Endodermal cell (in vitro differentiated cells): ENCODE results near the gene SAMD11. TPM values are rescaled to one million over a fixed set of nuclear protein-coding genes. Genes with fewer than 3 reads are reported as not detected.

Source experiments
- DNase-seq: peaks from one replicate; pipeline ENCODE4 v3.0.0-alpha.2; 2017
- H3K27ac ChIP-seq: 2 replicates; pipeline ENCODE4 v1.5.1; 2013; ENCODE audit warnings: mild to moderate bottlenecking, low read depth, low read length, moderate library complexity
- H3K27me3 ChIP-seq: 2 replicates; pipeline ENCODE4 v1.6.1; 2013; ENCODE audit warnings: mild to moderate bottlenecking, low read length, moderate library complexity; ENCODE audit not compliant: insufficient read depth, control insufficient read depth, poor library complexity, severe bottlenecking
- H3K36me3 ChIP-seq: 2 replicates; pipeline ENCODE4 v1.7.0; 2013; ENCODE audit warnings: mild to moderate bottlenecking, low read length, moderate library complexity; ENCODE audit not compliant: control insufficient read depth, insufficient read depth
- H3K4me1 ChIP-seq: one replicate; pipeline ENCODE4 v1.7.0; 2013; ENCODE audit warnings: low read length; ENCODE audit not compliant: control insufficient read depth, insufficient read depth
- H3K4me3 ChIP-seq: 2 replicates; pipeline ENCODE4 v1.5.1; 2013; ENCODE audit warnings: mild to moderate bottlenecking, low read length, moderate library complexity
- H3K9ac ChIP-seq: 2 replicates; pipeline ENCODE4 v1.6.1; 2013; ENCODE audit warnings: mild to moderate bottlenecking, low read length, moderate library complexity; ENCODE audit not compliant: poor library complexity, severe bottlenecking; ENCODE audit errors: extremely low read depth
- H3K9me3 ChIP-seq: 2 replicates; pipeline ENCODE4 v1.6.1; 2013; ENCODE audit warnings: mild to moderate bottlenecking, low read length, moderate library complexity; ENCODE audit not compliant: control insufficient read depth
- H3K27ac Mint-ChIP-seq: 2 replicates; pipeline ENCODE4 v1.8.0; 2020; ENCODE audit warnings: mixed read lengths
- H3K27me3 Mint-ChIP-seq: 2 replicates; pipeline ENCODE4 v1.8.0; 2021; ENCODE audit warnings: mild to moderate bottlenecking, mixed read lengths; ENCODE audit not compliant: insufficient read depth
- H3K36me3 Mint-ChIP-seq: 2 replicates; pipeline ENCODE4 v1.8.0; 2020; ENCODE audit warnings: low read depth, mixed read lengths
- H3K4me1 Mint-ChIP-seq: 2 replicates; pipeline ENCODE4 v1.8.0; 2020; ENCODE audit warnings: mixed read lengths
- H3K4me3 Mint-ChIP-seq: 2 replicates; pipeline ENCODE4 v1.8.0; 2020; ENCODE audit warnings: mild to moderate bottlenecking, moderate library complexity, mixed read lengths
- H3K9me3 Mint-ChIP-seq: 2 replicates; pipeline ENCODE4 v1.8.0; 2020; ENCODE audit warnings: mild to moderate bottlenecking, mixed read lengths
- CTCF ChIP-seq: fragments of 200-600 bp; sonication (generic); conservative IDR thresholded peaks from 2 replicates; pipeline ENCODE4 v1.5.0; 2021; ENCODE audit warnings: antibody characterized with exemption, mild to moderate bottlenecking
- WGBS, 2 experiments: methylation state at CpG; one replicate each; pipeline versions ENCODE4 v1.1.5 to v1.1.7; 2013; ENCODE audit warnings: missing lambda C conversion rate in 2 of 2, mixed read lengths in 1 of 2; ENCODE audit not compliant: insufficient coverage in 1 of 2, insufficient read length in 1 of 2; 5-methylcytosine and 5-hydroxymethylcytosine counted together
- total RNA-seq, 2 donors: library from RNA; stranded (reverse); fragmentation: NEBNext Ultra II Directional in 1 of 2; extraction: Animal tissue kit (Norgen Biotek cat#: 25700) in 1 of 2; gene quantifications; 2 replicates in 1 of 2; 3 replicates in 1 of 2; pipeline ENCODE4 v1.2.1, GENCODE V29; 2021

Gene SAMD11
- total RNA-seq, 2 donors from 2014 or later = 152 to 156 TPM

GRCh38 chr1:918843-919242 lies 4.9 kb upstream of the SAMD11 start:
- no peaks in the 10 kb centered on the region for H3K9me3 ChIP-seq
- H3K36me3 ChIP-seq = no peaks in the 10 kb centered on the region
- H3K27me3 ChIP-seq = peaks cover 73% of the 10 kb centered on the region
- Mint-ChIP-seq H3K27ac (no peak overlapping the region), H3K4me3 (no peak overlapping the region), H3K4me1 (peaks cover 15% of the 10 kb centered on the region), H3K27me3 (peaks cover 84% of the 10 kb centered on the region), H3K9me3 (no peaks in the 10 kb centered on the region), H3K36me3 (peaks cover 12% of the 10 kb centered on the region)
- TF ChIP-seq CTCF = no peak
- no peak overlapping the region for H3K4me3 ChIP-seq
- no peak for DNase-seq
- H3K9ac ChIP-seq = no peak overlapping the region
- 86% methylated on average over 2 to 6 of the region's 6 CpGs for WGBS, 2 experiments
- H3K4me1 ChIP-seq = peaks cover 10% of the 10 kb centered on the region
- H3K27ac ChIP-seq = no peak overlapping the region

GRCh38 chr1:919271-919872 lies 4.4 kb upstream of the SAMD11 start:
- Histone ChIP-seq H3K9me3 (no peaks in the 10 kb centered on the region), H3K27ac (no peak overlapping the region), H3K4me1 (peaks cover 6% of the 10 kb centered on the region), H3K36me3 (no peaks in the 10 kb centered on the region), H3K4me3 (no peak overlapping the region), H3K9ac (no peak overlapping the region), H3K27me3 (peaks cover 75% of the 10 kb centered on the region)
- Mint-ChIP-seq H3K4me3 (no peak overlapping the region), H3K36me3 (peaks cover 12% of the 10 kb centered on the region), H3K9me3 (no peaks in the 10 kb centered on the region), H3K27me3 (peaks cover 78% of the 10 kb centered on the region), H3K27ac (no peak overlapping the region), H3K4me1 (peaks cover 15% of the 10 kb centered on the region)
- WGBS, 2 experiments = 91 to 92% methylated on average over 17 to 29 of the region's 29 CpGs
- no peak for DNase-seq
- no peak for TF ChIP-seq CTCF

- Histone ChIP-seq H3K27ac (no peak overlapping the region), H3K9ac (no peak overlapping the region), H3K4me1 (peaks cover 6% of the 10 kb centered on the region), H3K9me3 (no peaks in the 10 kb centered on the region), H3K4me3 (no peak overlapping the region), H3K27me3 (peaks cover 78% of the 10 kb centered on the region), H3K36me3 (no peaks in the 10 kb centered on the region)
- Mint-ChIP-seq H3K27me3 (peaks cover 76% of the 10 kb centered on the region), H3K4me1 (peaks cover 15% of the 10 kb centered on the region), H3K36me3 (peaks cover 12% of the 10 kb centered on the region), H3K27ac (no peak overlapping the region), H3K9me3 (no peaks in the 10 kb centered on the region), H3K4me3 (no peak overlapping the region)
- TF ChIP-seq CTCF = no peak
- 84 to 91% methylated on average over 16 to 23 of the region's 23 CpGs for WGBS, 2 experiments
- DNase-seq = no peak
Measured at GRCh38 chr1:920010-920409, 3.7 kb upstream of the SAMD11 start.
